Activated T-helper 2 cell treated with anti-CD3 and anti-CD28 coated beads, Interferon-gamma antibody, Interleukin-2, Interleukin-4, amounts not matched to agents 10 μg/mL and 5 μg/mL and 100 μg/mL, durations not matched to agents 14 hours and 24 hours and 36 hours (primary cell): Measurements from ENCODE around the gene LRRC23. TPM values are rescaled to one million over a fixed set of nuclear protein-coding genes. Genes with fewer than 3 reads are reported as not detected.
"Not testable (repeated sequence)": the region's sequence is repeated elsewhere in the genome, so short reads cannot be mapped to it uniquely, and the experiment has no call there.

Experiments
- DNase-seq: peaks from one replicate; pipeline ENCODE4 v3.0.0; 2021; ENCODE audit warnings: low spot score
- H3K27ac Mint-ChIP-seq: one replicate; pipeline ENCODE4 v1.8.0; 2021; ENCODE audit warnings: mixed read lengths
- H3K27me3 Mint-ChIP-seq: one replicate; pipeline ENCODE4 v1.8.0; 2021; ENCODE audit warnings: low read depth, mixed read lengths
- H3K36me3 Mint-ChIP-seq: one replicate; pipeline ENCODE4 v1.8.0; 2021; ENCODE audit warnings: low read depth, mixed read lengths
- H3K4me1 Mint-ChIP-seq: one replicate; pipeline ENCODE4 v1.8.0; 2021; ENCODE audit warnings: low read depth, mixed read lengths
- H3K4me3 Mint-ChIP-seq: one replicate; pipeline ENCODE4 v1.8.0; 2021; ENCODE audit warnings: low read depth, mild to moderate bottlenecking, moderate library complexity, mixed read lengths
- H3K9me3 Mint-ChIP-seq: one replicate; pipeline ENCODE4 v1.8.0; 2021; ENCODE audit warnings: mixed read lengths
- intact Hi-C: fragments of 100-400 bp; cut with micrococcal nuclease; formaldehyde crosslinking; loops from one replicate; pipeline ENCODE4 v1.15.1; 2023
- total RNA-seq: library from RNA; stranded (reverse); gene quantifications from 2 replicates; pipeline ENCODE4 v1.2.3, GENCODE V29; 2022

LRRC23 gene
- total RNA-seq, 1 donor from 2014 or later = 4.7 TPM

DNA sequence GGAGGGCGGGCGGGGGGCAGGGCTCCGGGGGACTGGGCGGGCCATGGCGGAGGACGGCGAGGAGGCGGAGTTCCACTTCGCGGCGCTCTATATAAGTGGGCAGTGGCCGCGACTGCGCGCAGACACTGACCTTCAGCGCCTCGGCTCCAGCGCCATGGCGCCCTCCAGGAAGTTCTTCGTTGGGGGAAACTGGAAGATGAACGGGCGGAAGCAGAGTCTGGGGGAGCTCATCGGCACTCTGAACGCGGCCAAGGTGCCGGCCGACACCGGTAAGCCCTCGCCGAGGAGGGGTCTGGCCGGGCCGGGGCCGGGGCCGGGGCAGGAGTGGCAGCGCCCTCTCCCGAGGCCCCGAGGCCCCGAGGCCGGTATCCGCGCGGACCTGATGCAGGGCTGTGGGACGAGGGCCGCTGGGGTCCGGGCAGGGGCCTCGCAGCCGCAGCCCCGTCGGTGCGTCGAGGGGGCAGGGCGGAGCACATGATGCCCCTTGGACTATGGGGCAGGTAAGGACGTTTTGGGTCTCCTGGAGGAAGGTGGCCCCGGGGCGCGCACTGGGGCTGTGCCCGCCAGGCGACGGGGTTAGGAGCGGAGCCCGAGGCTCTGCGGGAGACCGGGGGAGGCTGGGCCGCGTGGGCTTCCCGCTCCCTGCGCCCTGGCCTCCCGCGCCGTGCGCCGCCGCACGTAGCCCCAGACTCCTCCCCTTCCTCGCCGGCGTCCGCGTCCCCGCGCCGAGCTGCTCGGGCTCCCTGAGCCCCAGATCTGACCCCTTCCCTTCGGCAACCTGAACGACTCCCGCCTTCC is 37.0 kb upstream of the LRRC23 start, which contains the start of gene TPI1:
Gene TPI1, plus strand, starts transcription at position 119 of the 798 bp plus-strand sequence. Its CDS starts 36 bp downstream, at position 155.
- H3K36me3 Mint-ChIP-seq = peaks cover 81% of the 10 kb centered on the region
- H3K27me3 Mint-ChIP-seq = no peaks in the 10 kb centered on the region
- H3K4me3 Mint-ChIP-seq = peak within 1 kb of the TSS; percentile 95
- peaks cover 46% of the 10 kb centered on the region for H3K4me1 Mint-ChIP-seq
- no peaks in the 10 kb centered on the region for H3K9me3 Mint-ChIP-seq
- peak within 1 kb of the TSS; percentile 97 for H3K27ac Mint-ChIP-seq
- DNase-seq = peak; percentile 76
- intact Hi-C loops = loop anchor here (1.0 kb wide), 1 partner anchor 15 kb away; the partner anchor contains the start of gene USP5

DNA sequence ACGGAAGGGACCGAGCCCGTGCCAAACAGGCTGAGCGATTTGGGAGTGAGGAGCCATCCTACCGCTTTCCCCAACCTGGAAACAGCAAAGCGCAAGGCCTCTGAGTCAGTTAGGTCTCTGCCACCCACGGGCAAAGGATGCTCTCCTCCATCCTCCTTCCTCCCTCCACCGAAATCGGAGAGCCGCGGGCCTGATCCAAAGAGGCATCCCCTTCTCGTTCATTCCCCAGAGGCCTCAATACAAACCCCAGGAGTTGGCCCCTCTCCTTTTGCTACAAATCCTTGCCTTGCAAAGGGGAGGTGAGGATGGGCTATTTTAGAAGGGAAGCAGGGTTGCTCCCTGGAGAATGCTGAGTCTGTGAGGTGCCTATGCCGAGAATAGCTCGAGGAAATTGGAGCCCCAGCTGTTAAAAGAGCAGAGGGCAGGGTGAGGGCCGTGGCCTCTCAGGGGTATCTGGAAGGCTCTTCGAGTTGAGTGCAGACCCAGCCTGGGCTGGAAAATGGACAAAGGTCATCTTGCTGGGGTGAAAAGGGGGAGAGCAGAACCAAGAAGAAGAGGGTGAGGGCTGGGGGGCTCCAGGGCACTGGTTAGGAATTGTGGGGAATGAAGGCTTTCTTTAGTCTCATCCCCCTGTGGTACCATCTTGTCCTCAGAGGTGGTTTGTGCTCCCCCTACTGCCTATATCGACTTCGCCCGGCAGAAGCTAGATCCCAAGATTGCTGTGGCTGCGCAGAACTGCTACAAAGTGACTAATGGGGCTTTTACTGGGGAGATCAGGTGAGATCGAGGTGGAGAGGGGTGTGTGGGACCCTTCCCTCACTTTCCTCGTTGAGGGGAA is 36.2 kb upstream of the LRRC23 start:
- DNase-seq = no peak
- Mint-ChIP-seq H3K4me3 (peak overlapping the region; percentile 92), H3K36me3 (peaks cover 81% of the 10 kb centered on the region), H3K9me3 (no peaks in the 10 kb centered on the region), H3K27me3 (no peaks in the 10 kb centered on the region), H3K27ac (peak overlapping the region; percentile 84), H3K4me1 (peaks cover 47% of the 10 kb centered on the region)
- intact Hi-C loops = no loop called here

DNA sequence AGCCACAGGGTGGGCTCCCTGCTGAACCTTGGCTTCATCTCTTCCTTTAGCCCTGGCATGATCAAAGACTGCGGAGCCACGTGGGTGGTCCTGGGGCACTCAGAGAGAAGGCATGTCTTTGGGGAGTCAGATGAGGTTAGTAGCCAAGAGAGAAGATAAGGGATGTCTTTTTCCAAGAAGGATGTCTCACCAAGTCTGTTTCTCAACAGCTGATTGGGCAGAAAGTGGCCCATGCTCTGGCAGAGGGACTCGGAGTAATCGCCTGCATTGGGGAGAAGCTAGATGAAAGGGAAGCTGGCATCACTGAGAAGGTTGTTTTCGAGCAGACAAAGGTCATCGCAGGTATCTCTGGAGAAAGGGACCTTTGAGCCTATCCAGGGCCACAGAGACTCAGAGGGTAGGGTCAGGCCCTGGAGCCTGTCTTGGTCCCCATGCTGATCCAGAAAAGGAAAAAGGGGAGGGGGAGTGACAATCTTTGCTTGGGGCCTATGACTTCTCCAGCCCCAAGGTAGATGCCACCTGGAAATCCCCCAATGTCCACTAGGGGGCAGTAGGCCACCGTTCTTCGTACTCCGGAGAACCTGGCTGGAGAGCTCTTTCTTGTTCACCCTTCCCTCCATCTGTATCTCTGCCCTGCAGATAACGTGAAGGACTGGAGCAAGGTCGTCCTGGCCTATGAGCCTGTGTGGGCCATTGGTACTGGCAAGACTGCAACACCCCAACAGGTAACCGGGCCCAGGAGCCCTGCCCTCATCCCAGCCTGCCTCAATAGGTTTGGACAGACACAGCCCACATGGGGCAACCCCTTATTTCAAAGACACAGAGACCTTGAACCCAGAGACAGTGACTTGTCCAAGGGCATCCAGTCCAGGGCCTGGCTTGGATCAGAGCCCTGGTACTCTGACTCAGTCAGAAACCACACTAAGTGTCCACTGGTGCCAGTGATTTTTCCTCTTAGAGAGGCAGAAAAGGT is 35.3 kb upstream of the LRRC23 start:
- peaks cover 50% of the 10 kb centered on the region for H3K4me1 Mint-ChIP-seq
- intact Hi-C loops = no loop called here
- peak overlapping the region; percentile 84 for H3K27ac Mint-ChIP-seq
- H3K9me3 Mint-ChIP-seq = no peaks in the 10 kb centered on the region
- H3K36me3 Mint-ChIP-seq = peaks cover 72% of the 10 kb centered on the region
- peak overlapping the region; percentile 92 for H3K4me3 Mint-ChIP-seq
- peak; percentile 79 for DNase-seq
- no peaks in the 10 kb centered on the region for H3K27me3 Mint-ChIP-seq

DNA sequence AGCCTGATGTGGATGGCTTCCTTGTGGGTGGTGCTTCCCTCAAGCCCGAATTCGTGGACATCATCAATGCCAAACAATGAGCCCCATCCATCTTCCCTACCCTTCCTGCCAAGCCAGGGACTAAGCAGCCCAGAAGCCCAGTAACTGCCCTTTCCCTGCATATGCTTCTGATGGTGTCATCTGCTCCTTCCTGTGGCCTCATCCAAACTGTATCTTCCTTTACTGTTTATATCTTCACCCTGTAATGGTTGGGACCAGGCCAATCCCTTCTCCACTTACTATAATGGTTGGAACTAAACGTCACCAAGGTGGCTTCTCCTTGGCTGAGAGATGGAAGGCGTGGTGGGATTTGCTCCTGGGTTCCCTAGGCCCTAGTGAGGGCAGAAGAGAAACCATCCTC is 34.3 kb upstream of the LRRC23 start:
- H3K9me3 Mint-ChIP-seq, DNase-seq, H3K27me3 Mint-ChIP-seq, intact Hi-C loops: not testable (repeated sequence)
- peak overlapping the region; percentile 60 for H3K27ac Mint-ChIP-seq
- H3K4me1 Mint-ChIP-seq = peaks cover 55% of the 10 kb centered on the region
- peaks cover 71% of the 10 kb centered on the region for H3K36me3 Mint-ChIP-seq
- peak overlapping the region; percentile 92 for H3K4me3 Mint-ChIP-seq

DNA sequence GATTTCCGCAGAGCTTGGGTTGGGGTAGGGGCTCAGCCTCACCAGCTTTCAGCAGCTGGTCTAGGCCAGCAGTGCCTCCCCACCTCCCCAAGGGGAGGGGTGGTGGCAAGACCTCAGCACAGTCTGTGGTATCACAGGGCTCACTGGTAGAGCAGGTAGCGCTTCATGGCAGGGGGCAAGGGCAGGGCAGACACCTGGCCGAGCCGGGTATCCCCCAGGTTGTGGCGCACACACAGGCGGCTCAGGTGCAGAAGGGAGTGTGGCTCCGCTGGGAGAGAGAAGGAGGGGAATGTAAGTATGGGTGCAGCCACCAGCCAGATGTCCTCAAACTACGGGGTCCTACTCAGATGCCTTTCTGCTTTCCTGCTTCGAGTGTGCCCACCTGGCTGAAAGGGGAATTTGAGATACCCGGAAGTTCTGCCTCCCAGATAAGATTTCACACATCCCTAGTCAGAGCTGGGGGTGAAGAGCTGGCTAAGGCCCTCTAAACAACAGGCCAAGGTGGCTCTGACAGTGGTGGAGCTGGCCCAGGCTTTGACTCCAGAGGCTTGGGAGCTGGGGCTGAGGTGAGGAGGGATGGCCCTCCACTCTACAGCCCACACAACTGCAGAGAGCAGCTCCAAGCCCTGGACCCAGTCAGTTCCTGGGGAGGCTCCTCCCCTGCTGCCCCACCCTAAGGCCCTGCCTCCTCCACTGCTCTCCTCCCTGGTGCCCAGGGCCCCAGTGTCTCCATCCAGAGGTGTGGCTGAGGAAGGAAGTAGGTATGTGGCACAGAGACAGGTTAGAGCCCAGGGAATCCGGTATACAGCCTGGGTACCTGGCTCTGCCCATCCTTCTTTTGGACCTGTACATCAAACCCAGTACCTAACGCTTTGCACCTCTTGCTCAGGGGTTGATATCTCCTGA is 33.3 kb upstream of the LRRC23 start:
- Mint-ChIP-seq H3K27ac (peak overlapping the region; percentile 84), H3K27me3 (no peaks in the 10 kb centered on the region), H3K9me3 (no peaks in the 10 kb centered on the region), H3K36me3 (peaks cover 71% of the 10 kb centered on the region), H3K4me3 (peak overlapping the region; percentile 92), H3K4me1 (peaks cover 59% of the 10 kb centered on the region)
- intact Hi-C loops = no loop called here
- DNase-seq = peak; percentile 45

DNA sequence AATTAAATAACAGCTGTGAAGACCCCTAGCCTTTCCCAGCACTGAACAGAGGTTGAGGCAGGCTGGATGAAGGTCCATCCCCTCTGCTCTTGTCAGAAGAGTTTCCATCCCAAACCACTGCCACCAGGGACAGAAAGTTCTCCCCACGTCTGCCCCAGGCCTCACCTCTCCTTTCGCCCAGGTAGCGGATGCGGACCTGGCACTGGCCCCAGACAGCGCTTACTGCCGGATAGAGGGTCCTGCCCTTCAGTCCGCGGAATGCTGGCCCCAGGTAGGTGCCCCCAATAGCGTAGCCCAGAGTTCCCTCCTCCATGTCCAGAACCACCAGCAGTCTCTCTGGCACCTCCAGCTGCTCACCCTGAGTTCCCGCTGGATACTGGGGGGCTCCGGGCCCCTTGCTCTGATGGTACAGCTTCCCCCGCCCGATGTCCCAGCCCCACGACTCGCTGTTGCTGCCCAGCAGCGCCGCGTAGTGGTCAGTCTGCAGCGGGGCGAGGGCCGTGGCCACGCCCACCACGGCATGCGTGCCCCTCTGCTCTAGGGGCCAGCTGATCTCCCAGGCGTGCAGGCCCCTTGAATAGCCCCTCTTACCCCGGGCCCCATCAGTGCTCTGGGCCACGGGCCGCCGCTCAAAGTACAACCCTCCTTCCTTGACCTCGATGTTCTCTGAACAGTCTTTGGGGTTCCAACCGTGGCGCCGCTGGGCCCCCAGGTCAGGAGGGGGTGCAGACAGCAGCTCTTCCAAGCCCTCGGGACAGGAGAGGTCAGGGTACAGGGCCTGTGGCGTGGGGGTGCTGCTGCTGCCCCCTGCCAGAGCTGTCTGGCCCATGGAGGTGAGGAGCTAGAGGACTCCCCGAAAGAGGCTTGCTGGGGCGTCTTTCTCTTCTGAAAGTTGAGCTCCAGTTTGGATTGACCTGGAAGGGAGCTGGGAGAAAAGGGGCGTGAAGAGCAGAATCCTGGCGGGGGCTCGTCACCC is 32.3 kb upstream of the LRRC23 start:
- intact Hi-C loops = loop anchor here (1.0 to 2.0 kb wide), 5 partner anchors 19 to 80 kb away; partner anchors contain the start of genes ENO2, LRRC23 and USP5
- Mint-ChIP-seq H3K36me3 (peaks cover 72% of the 10 kb centered on the region), H3K9me3 (no peaks in the 10 kb centered on the region), H3K27ac (peak overlapping the region; percentile 84), H3K27me3 (no peaks in the 10 kb centered on the region), H3K4me1 (peaks cover 53% of the 10 kb centered on the region), H3K4me3 (peak overlapping the region; percentile 92)
- DNase-seq = peak; percentile 83

DNA sequence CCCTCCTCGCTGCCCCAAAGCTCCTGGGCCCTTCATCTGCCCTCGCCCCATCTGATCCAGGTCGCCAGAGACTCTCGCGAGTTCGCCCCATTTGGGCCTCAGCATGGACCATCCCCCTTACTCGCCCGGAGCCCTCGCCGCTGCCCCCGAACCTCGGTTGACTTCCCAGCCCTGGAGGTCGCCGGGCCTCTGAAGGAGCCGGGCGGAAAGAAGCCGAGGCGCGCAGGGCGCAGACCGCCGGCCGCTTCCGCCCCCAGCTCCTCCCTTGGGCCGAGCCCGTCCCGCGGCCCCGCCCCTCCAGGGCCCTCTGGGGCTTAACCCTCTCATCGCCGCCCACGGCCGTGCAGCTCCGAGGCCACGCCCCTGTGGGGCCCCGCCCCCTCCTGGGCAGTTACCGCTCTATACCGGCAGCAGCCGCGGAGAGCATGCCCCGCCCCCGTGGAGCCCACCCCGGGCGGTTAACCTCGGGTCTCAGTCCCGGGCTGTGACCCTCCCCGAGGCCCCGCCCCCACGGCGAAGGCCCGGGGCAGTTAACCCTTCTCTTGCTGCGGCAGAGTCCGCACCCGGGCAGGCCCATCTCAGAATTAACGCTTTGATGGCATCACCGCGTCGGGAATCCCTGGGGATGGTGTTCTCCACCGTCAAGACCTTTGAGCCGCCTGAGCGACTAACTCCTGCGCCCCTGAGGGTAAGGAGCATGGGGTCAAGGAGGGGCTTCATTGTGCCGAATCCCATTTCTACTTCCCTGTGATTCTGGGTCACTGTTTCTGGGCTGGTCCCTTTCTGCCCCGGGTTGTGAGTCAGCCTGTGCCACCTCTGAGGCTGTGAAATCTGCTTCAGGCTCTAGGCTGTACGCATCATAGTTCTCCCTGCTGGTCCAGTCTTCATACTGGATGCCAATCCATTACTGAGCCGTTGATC is 31.3 kb upstream of the LRRC23 start, which contains the start of gene SPSB2:
Gene SPSB2, minus strand, starts transcription at position 210 of the 921 bp plus-strand sequence. CDS start 402 bp downstream, outside the sequence.
- Mint-ChIP-seq H3K27ac (peak within 1 kb of the TSS; percentile 84), H3K9me3 (no peaks in the 10 kb centered on the region), H3K4me1 (peaks cover 52% of the 10 kb centered on the region), H3K36me3 (peaks cover 67% of the 10 kb centered on the region), H3K4me3 (peak within 1 kb of the TSS; percentile 92), H3K27me3 (no peaks in the 10 kb centered on the region)
- peak; percentile 99 for DNase-seq
- intact Hi-C loops = loop anchor here (1.0 to 2.0 kb wide), 5 partner anchors 18 to 79 kb away; partner anchors contain the start of genes ENO2, LRRC23 and USP5

DNA sequence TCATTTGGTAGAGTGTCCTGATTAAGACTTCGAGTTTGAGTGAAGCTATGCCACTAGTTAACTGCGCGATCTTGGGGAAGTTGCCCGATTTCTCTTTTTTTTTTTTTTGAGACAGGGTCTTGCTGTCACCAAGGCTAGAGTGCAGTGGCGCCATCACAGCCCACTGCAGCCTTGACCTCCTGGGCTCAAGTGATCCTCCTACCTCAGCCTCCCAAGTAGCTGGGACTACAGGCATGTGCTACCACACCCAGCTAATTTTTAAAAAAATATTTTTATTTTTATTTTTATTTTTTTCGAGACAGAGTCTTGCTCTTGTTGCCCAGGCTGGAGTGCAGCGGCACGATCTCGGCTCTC is 30.6 kb upstream of the LRRC23 start:
- Mint-ChIP-seq H3K4me1 (peaks cover 46% of the 10 kb centered on the region), H3K27ac (peak overlapping the region; percentile 83), H3K36me3 (peaks cover 60% of the 10 kb centered on the region), H3K4me3 (peak overlapping the region; percentile 92)
- H3K27me3 Mint-ChIP-seq, DNase-seq, intact Hi-C loops, H3K9me3 Mint-ChIP-seq: not testable (repeated sequence)

DNA sequence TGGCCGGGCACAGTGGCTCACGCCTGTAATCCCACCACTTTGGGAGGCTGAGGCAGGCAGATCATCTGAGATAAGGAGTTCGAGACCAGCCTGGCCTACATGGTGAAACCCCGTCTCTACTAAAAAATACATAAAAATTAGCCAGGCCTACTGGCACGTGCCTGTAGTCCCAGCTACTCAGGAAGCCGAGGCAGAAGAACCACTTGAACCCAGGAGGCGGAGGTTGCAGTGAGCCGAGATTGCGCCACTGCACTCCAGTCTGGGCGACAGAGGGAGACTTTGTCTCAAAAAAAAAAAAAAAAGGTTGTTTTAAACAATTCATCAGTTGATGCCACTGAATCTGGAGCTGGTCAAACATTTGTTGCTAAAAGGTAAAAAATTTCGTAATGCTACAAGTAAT is 24.8 kb upstream of the LRRC23 start:
- H3K27ac Mint-ChIP-seq, DNase-seq, H3K4me1 Mint-ChIP-seq, H3K9me3 Mint-ChIP-seq, intact Hi-C loops, H3K4me3 Mint-ChIP-seq, H3K27me3 Mint-ChIP-seq: not testable (repeated sequence)
- peaks cover 30% of the 10 kb centered on the region for H3K36me3 Mint-ChIP-seq

DNA sequence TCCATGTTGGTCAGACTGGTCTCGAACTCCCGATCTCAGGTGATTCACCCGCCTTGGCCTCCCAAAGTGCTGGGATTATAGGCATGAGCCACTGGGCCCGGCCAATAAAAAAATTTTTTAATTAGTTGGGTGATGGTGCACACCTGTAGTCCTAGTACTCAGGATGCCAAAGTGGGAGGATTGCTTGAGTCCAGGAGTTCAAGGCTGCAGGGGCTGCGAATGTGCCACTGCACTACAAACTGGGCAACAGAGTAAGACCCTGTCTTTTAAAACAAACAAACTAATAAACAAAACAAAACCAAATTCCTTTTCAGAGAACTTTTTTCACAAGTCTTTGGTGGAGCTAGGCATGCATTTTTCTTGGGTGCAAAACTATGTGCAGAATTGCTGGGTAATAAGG is 21.4 kb upstream of the LRRC23 start:
- H3K9me3 Mint-ChIP-seq = no peaks in the 10 kb centered on the region
- H3K4me1 Mint-ChIP-seq = no peaks in the 10 kb centered on the region
- H3K27ac Mint-ChIP-seq = no peak overlapping the region
- H3K36me3 Mint-ChIP-seq = peaks cover 27% of the 10 kb centered on the region
- H3K27me3 Mint-ChIP-seq = no peaks in the 10 kb centered on the region
- intact Hi-C loops = no loop called here
- H3K4me3 Mint-ChIP-seq = no peak overlapping the region
- no peak for DNase-seq
